CD4-positive, alpha-beta T cell treated with Interleukin-6 for 4 hours (primary cell): ENCODE results near the gene IL15RA.
A peak's percentile ranks its signal among the peaks of the same experiment; 100 is the strongest.

Experiments used
- DNase-seq: peaks from one replicate; pipeline ENCODE4 v3.0.0-alpha.2; 2020; ENCODE audit warnings: mixed read lengths

The IL15RA gene, protein sequence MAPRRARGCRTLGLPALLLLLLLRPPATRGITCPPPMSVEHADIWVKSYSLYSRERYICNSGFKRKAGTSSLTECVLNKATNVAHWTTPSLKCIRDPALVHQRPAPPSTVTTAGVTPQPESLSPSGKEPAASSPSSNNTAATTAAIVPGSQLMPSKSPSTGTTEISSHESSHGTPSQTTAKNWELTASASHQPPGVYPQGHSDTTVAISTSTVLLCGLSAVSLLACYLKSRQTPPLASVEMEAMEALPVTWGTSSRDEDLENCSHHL

DNA sequence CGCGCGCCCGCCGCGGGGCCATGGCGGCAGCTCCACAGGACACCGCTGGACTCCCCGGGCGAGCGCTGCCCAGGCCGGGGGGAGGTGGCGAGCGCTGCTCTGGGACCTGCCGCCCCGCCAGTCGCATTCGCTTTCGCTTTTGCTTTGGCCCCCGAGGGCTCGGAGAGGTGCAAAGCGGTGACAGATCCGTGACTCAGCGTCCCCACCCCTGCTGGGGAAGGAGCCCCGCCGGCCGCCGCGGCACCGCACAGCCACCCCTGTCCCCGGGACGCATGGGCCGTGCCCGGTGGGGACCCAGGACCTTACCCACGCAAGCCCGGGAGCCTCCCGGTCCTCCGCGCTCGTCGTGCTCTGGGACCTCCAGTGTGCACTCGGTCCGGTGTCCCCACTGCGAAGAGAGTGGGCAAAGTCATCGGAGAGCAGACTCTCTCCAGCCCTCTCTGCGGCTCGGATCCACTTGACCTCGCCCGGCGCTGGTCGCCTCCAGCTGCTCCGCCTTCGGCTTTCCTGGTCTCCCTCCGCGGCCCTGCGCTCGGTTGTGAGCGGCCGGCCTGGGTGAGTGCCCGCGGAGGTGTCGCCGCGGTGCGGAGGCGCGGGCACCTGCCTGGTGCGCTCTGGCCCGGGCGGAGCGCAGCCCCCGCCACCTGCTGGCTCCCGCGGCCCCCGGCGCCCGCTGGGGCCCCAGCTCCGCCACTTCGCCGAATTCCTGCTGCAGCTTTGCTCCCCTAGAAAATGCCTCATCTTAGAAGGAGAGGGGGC is at the start of gene IL15RA:
IL15RA (minus strand) TSS at position 73 of the 759 bp plus-strand sequence; CDS start at position 22, 51 bp downstream.
- peak; percentile 90 for DNase-seq

- no peak for DNase-seq
Observed at GRCh38 chr10:6025683-6026255, 48.4 kb upstream of the IL15RA start.

DNA sequence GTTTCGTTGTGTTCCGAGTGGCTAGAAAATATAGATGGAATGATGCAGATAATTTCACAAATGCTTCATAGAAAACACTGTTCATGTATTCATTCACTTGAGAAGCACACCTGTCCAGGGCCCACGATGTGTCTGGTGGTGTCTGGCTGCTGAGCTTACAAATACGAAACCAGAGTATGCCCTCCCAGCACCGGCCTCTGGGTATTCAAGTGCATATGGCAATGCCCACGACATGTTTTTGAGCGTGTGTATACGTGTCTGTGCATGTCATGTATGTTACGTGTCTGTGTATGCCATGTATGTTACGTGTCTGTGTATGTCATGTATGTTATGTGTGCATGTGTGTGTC is 47.0 kb upstream of the IL15RA start:
- no peak for DNase-seq

DNA sequence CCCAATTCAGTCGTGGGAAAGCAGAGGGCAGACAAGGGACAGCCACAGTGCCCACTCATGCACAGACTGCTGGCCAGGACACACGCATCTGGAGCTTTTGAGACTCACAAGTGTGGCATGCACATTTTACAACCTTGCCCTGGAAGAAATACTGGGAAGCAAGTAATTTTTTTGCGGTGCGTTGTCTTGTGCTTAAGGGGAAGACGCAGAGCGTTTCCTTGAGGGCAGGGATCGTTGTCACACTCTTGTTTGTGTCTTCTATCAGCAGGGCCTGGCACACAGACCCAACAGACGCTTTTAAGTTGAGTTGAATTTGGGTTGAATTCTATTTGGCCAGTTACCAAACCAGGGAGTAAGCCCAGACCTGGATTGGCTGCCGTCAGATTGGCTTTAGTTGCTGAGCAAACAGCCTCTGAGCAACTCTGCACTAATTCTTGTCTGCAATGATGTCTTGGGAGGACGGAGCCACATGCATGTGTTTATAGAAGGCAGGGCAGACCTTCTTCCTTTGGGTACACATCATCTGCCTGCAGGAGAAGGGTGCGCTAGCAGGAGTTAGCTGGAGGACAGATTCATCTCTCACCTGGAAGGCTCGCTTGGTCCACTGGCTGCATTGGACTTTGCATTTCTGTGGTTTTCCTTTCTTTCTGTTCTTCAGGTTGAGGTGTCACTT is 46.5 kb upstream of the IL15RA start:
- no peak for DNase-seq

DNA sequence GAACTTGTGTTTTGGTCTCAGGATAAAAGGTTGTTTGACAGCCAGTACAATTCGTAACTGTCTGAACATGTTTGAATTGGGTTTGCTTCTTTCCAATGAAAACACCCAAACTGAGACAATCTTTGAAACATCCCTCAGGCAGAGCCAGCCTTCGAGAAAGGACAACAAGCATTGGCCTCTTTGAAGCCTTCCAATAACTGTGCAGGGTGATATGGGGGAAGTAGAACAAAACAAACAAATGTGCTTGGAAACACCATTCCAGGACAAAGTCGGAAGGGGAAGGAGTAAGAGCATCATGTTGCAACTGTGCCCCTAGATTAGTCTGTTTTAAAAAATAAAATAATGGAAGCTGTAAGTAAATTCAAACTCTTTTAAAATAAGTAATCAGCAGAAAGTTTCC is 45.3 kb upstream of the IL15RA start:
- DNase-seq, result no peak

DNA sequence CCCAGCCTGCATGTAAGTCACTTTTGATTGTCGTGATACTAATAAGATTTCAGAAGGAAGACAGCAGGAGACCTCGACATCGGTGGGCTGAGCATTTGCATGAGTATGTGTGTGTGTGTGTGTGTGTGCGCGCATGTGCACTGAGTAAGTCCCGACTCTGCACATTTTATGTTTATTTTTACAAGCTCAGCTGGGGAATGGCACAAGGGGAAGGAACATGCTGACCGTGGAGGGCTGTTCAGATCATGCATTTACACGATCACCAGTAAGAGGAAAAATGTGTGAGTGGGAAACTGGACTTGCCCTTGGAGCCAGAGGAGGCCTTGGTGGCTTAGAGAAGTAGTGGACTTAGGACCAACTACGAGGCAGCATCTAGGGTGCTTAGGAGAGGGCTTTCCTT is 43.5 kb upstream of the IL15RA start:
- no peak for DNase-seq

DNA sequence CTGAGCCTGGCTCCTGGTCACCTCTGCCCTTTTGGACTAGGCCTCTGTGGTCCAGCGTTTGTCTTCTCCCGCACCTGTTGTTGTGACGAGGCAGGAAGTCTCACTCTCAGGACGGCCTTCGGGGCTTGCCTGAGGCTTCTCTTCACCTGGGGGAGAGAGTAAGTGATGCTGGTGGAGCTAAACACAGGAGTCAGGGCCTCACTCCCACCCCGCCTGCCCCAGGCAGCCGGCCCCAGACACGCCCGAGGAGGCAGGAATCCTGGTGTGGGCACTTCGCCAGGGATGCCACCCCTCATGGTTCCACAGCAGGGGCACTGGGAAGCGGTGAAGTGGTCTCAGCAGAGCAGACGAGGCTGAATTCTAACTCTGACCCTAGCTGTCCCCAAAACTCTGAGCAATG is 42.5 kb upstream of the IL15RA start:
- DNase-seq, result no peak

GRCh38 chr10:6019010-6019782 is 41.9 kb upstream of the IL15RA start:
- DNase-seq, result no peak

- no peak for DNase-seq
Observed at GRCh38 chr10:6018422-6018821, 41.1 kb upstream of the IL15RA start.

- DNase-seq, result no peak
Observed at GRCh38 chr10:6017781-6018354, 40.5 kb upstream of the IL15RA start.

DNA sequence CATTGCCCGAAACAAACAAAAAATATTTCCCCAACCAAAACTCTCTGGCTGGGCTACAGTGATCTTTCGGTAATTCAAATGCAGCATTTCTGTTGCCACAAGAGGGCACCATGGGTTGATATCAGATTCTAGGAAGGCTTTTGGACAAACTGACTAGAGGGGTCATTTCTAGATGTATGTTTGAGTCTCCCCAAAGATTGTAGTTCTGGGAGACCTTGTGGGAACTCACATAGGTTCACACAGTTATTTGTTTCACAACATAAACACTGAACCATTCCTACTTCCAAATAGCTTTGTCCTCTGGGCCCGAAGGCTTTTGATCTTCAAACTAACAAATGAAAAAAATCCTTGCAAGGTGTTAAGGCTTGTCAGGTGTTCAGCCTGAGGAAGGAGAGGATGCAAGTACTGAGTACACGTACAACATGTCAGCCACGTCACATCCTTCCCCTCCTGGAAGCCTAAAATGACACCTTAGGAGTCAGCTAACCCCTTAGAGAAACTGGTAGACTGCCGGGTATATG is 37.0 kb upstream of the IL15RA start:
- DNase-seq, result peak; percentile 73

GRCh38 chr10:6013413-6014192 is 36.3 kb upstream of the IL15RA start:
- no peak for DNase-seq

- DNase-seq, result no peak
Observed at GRCh38 chr10:6012121-6012905, 35.0 kb upstream of the IL15RA start.

- no peak for DNase-seq
Observed at GRCh38 chr10:6011558-6011957, 34.2 kb upstream of the IL15RA start.

GRCh38 chr10:6010569-6010968 is 33.2 kb upstream of the IL15RA start:
- no peak for DNase-seq

GRCh38 chr10:6009961-6010360 is 32.6 kb upstream of the IL15RA start:
- DNase-seq, result no peak

DNA sequence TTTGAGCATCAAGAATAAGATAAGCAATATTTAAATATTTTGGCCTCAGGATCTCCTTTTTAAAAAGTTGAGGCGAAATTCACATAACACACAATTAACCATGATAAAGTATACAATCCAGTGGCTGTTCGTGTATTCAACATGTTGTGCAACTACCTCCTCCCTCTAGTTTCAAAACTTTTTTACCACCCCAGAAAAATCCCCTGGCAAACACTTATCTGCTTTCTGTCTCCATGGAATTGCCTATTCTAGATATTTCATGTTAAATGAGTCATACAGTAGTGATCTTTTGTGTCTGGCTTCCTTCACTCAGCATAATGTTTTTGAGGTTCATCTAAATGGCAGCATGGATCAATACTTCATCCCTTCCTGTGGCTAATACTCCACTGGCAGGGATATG is 31.8 kb upstream of the IL15RA start:
- DNase-seq, result no peak

DNA sequence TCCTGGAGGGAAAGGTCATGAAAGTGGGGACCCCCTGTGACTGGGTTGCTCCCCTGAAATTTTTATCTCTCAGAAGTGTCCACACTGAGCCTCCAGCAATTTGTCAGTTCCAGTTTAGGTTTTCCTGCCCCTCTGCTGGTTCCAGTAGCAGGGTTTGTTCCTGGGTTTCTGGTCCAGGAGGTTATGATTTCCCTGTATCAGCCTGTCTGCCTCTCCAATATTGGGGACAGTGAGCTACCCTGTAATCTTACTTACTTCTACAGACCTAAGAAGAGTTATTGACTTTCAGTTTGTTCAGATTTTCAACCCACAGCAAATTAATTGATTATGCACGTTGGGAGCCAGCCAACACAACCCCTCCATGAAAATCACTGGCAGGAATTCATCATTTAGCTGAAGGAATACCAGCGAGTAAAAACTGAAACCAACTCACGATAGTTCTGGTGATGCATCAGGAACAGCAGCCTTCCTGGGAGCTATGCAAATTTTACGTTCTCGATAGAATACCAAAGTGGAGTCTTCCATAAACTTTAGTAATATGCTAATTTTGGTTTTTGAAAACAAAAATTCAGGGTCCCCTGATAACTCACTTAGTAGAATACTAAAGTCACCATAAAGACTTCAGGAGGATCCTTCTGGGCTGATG is 31.3 kb upstream of the IL15RA start:
- DNase-seq, result no peak

DNA sequence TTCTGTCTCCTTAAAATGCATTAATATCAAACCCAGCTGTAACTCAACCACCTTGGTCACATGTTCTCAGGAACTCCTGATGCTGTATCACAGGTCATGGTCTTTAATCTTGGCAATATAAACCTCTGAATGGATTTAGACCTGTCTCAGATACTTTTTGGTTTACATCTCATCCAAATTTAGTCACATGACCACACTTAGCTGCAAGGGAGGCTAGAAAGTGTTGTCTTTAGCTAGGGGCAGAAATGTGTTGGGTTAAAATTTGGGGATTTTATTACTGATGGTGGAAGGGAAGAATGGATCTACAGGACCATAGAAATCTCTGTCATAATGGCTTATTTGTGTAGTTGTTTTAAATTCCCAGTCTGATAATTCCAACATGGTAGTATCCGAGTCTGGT is 29.6 kb upstream of the IL15RA start:
- DNase-seq, result no peak

DNA sequence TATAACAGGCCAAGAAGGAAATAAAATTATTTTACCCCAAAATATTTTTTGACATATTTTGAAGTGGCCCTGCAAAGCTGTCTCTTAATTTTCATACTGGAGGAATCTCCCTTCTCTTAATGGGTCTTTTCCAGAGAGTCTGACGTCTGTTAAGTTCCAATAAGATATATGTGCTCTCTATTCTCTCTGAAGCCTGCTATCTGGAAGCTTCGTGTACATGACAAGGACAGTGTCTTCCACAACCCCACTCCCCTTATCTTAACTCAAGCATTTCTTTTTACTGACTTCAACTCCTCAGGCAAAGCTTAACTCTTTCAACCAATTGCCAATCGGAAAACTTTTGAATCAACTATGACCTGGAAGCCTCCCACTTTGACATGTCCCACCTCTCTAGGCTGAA is 29.2 kb upstream of the IL15RA start:
- DNase-seq, result no peak
